ENCODE data around the gene SWAP70.
A peak's percentile ranks its signal among the peaks of the same experiment; 100 is the strongest.

The SWAP70 gene

GRCh38 chr11:9780929-9781328 is 117.1 kb downstream of the SWAP70 start:
- no peak for DNase-seq

- no peak for DNase-seq
These were observed 120.1 kb downstream of the SWAP70 start for GRCh38 chr11:9783986-9784385.

GRCh38 chr11:9784602-9785315 is 120.9 kb downstream of the SWAP70 start:
- no peak for DNase-seq

GRCh38 chr11:9787260-9787659 is 123.4 kb downstream of the SWAP70 start:
- no peak for DNase-seq

DNA sequence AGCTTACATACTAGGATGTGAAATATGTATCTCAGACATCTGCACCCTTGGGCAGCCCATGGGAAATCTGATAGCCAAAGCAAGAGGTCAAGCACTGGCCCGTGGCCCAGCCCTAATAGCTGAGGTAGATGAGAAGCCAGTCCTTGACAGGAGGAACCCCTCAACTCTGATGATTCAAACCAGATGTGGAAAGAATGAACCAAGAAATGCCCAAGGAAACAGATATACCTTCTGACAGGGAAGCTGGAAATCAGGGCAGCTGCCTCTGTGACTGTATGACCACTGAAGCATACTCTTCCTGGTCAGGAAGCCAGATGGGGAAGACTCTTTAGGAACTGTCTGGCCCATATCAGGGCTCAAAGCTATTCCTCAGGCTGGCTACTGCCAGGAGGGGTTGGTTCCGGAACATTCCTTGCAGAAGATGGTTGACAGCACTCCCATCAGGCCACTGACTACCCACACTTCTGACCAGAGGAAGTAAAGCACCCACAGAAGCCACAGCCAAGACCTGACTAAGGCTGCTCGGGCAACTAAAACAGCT is 124.2 kb downstream of the SWAP70 start:
- DNase-seq: peak; percentile 60

GRCh38 chr11:9789910-9790309 is 126.0 kb downstream of the SWAP70 start:
- no peak for DNase-seq

GRCh38 chr11:9790703-9791102 is 126.8 kb downstream of the SWAP70 start:
- DNase-seq: no peak

GRCh38 chr11:9796266-9796665 is 132.4 kb downstream of the SWAP70 start:
- DNase-seq: no peak

DNA sequence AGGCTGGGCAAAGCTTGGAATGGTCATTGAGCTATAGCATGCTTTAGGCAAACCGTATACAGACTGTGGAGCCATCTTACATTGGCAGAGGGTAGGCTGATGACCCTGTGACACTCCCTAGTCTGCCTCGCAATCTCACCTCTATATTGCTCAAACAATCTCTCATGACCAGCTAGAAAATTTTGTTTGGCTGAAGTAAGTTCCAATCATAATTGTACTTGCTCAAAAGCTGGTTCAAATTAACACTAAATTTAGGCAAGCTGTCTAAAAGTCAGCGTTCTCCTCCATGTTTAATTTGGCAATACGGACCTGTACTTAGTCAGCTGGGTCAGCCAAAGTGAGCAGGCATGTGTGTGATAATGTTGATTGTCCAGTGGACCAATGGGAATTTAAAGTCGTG is 133.0 kb downstream of the SWAP70 start:
- DNase-seq: no peak

GRCh38 chr11:9797300-9797699 is 133.4 kb downstream of the SWAP70 start:
- no peak for DNase-seq

DNA sequence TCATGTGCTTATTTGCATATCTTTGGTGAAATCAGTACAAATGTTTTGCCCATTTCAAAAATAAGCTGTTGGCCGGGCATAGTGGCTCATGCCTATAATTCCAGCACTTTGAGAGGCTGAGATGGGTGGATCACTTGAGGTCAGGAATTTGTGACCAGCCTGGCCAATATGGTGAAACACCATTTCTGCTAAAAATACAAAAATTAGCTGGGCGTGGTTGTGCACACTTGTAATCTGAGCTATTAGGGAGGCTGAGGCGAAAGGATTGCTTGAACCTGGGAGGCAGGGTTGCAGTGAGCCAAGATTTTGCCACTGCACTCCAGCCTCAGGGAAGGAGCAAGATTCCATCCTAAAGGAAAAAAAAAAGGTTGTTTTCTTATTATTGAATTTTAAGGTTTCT is 136.0 kb downstream of the SWAP70 start:
- DNase-seq: no peak

- DNase-seq: no peak
These were observed 138.5 kb downstream of the SWAP70 start for GRCh38 chr11:9802291-9802861.

Measured in femur (tissue), 1 donor.